AG08395 (cell line): ENCODE measurements around the gene ITPR1.

Source experiments
- DNase-seq: peaks from one replicate; pipeline ENCODE4 v3.0.0; 2012; ENCODE audit warnings: mixed read lengths, low spot score

Gene ITPR1

GRCh38 chr3:4814305-4814903 lies 321.3 kb downstream of the ITPR1 start:
- DNase-seq = no peak

GRCh38 chr3:4814904-4815574 lies 321.9 kb downstream of the ITPR1 start:
- no peak for DNase-seq

DNA sequence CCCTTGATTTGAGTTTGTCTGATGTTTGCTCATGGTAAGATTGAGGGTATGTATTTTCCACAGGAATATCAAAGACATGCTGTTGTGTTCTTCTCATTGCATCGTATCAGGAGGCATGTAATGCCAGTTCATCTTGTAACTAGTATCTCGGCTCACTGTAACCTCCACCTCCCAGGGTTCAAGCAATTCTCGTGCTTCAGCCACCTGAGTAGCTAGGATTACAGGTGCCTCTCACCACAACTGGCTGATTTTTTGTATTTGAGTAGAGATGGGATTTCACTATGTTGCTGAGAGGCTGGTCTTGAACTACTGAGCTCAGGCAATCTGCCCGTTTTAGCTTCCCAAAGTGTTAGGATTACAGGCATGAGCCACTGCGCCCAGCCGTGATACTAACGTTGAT lies 323.2 kb downstream of the ITPR1 start:
- no peak for DNase-seq

- DNase-seq = no peak
These were observed 323.6 kb downstream of the ITPR1 start for GRCh38 chr3:4816718-4817117.

GRCh38 chr3:4817128-4817527 lies 324.0 kb downstream of the ITPR1 start:
- no peak for DNase-seq

GRCh38 chr3:4818164-4818563 lies 325.0 kb downstream of the ITPR1 start:
- no peak for DNase-seq

DNA sequence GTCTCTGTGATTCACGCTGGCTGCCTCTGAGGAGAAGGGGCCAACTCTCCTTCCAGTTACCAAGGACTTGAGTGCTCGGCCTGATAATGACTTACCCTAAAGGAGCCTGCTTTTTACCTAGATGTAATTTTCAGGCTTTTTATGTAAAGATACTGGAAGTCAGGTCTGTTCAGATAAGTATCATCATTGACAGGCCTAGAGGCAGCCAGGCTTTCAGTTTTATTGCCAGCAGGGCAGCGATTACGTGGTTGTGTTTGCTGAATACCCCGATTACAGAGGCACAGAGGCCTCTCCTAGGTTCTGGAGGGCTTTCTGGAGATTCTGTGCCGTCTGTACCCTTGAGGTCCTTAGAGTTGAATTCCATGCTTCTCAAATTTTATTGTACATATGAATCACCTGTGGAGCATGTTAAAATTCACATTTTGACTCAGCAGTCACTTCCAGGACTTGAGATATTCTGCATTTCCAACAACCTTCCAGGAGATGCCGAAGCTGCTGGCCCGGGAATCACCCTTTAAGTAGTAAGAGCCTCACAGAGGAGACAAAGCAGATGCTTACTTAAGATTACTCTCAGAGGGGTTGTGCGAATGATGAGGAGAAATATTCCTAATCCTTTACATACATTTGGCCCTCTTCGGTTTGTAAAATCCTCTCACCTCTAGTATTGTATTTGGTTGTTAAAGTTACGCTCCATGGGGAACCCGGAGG lies 326.0 kb downstream of the ITPR1 start:
- no peak for DNase-seq

GRCh38 chr3:4819746-4820145 lies 326.6 kb downstream of the ITPR1 start:
- DNase-seq = no peak

GRCh38 chr3:4820296-4821121 lies 327.4 kb downstream of the ITPR1 start:
- no peak for DNase-seq

GRCh38 chr3:4821338-4821737 lies 328.2 kb downstream of the ITPR1 start:
- no peak for DNase-seq

GRCh38 chr3:4821975-4822374 lies 328.8 kb downstream of the ITPR1 start:
- no peak for DNase-seq

DNA sequence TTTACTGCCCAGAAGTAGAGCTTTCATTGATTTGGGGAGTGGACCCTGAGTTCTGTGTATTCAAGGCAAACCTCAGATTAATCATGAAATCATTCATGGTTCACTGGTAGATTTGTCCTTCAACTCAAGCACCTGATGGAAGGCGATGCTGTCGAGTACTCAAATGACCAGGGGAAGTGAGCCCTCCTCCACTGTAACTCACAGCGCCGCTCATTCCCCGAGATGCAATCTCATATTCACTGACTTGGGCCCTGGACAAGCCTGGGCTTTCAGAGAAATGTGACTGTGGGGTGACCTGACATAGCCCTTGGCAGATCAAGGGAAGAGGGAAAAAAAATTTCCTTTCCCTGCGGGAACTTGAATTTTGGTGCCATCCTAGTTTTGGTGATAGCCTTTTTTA lies 329.4 kb downstream of the ITPR1 start:
- DNase-seq = no peak

GRCh38 chr3:4823385-4823784 lies 330.2 kb downstream of the ITPR1 start:
- DNase-seq = no peak

- DNase-seq = no peak
These were observed 331.1 kb downstream of the ITPR1 start for GRCh38 chr3:4823986-4824925.

GRCh38 chr3:4824926-4825325 lies 331.8 kb downstream of the ITPR1 start:
- peak; percentile 85 for DNase-seq

DNA sequence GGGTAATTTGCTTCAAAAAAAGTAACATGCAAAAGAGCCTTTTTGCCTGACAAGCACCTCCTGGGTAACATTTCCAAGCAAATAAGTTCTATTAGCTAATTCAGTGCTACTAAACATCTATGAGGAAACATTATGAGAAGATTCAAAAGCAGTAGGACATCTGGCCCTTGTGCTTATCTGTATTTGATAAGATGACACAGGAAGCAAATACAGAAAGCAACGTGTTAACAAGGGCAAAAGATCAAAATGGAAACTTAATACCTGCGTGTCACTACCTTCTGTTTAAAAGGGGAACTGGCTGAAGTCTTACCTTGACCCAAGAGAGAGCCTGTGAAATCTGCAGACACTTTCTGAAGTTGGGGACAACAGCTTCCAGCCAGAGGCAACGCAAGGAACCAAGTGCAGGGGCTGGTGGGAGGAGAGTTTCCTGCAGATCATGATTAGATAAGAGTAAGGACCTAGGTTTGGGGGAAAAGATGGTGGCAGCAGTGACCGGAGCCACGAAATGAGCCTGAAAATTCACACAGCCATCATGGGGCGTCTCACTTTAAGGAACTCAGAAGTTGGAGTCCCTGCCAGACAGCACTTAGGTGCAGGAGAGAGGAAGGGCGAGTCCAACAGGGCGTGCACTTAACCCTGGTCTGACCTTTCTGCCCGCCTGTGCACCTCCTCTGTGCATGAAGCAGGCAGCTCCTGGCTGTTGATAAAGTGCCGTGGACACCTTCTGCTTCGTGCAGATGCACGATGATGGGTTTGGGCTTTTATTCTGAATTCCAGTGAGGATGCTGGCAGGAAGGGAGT lies 332.5 kb downstream of the ITPR1 start:
- no peak for DNase-seq

GRCh38 chr3:4826237-4827100 lies 333.3 kb downstream of the ITPR1 start:
- DNase-seq = peak; percentile 76

GRCh38 chr3:4827767-4828166 lies 334.6 kb downstream of the ITPR1 start:
- no peak for DNase-seq

GRCh38 chr3:4828279-4829030 lies 335.3 kb downstream of the ITPR1 start:
- DNase-seq = peak; percentile 57
